ENCODE measurements around the gene MICOS13. TPM values are rescaled to one million over a fixed set of nuclear protein-coding genes. Genes with fewer than 3 reads are reported as not detected.

Gene MICOS13
- total and polyA plus RNA-seq, 2 donors (not counting 3 experiments of a cell fraction or from before 2014, with no cell fraction given): 55.3 to 86.1 TPM

DNA sequence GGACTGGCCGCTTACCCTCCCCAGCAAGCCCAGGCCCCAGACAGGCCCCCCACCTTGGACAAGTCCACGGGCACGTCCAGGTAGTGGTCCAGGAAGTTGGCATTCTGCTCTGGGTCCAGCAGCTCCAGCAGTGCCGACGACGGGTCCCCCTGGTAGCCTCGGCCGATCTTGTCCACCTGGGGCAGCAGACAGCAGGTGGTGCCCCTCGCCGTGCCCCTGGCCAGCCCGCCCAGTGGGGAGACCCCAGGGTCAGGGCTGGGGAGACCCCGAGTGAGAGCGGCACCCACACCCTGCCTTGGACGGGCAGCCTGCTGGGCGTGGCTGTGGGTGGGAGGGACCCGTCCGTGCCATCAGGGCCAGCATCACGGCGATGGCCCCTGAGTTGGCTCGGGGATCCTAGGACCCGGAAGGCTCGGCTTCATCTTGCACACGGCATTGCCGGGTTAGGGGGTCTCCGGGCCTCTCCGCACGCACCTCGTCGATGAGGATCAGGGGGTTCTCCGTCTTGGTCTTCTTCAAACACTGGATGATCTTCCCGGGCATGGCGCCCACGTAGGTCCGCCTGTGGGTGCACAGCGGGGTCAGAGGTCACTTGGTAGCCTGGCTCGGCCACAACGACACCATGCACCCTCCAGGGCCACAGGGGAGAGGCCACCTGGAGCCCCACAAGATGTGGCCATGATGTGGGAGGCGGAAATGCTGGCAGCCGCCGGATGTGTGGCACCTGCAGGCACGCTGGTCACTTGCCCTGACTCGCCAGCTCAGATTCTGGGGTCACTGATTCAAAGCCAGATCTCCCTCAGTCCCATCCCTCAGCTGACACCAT, 16.1 kb upstream of the MICOS13 start:
- no peak for FAIRE-seq
- peaks cover 39% of the 10 kb centered on the region for H3K79me2 ChIP-seq (ENCODE audit: control insufficient read depth, insufficient read depth, low read length)

GRCh38 chr19:5695649-5696195, 15.4 kb upstream of the MICOS13 start:
- DNase-seq (ENCODE audit: low read depth, low spot score) (no peak), FAIRE-seq (no peak)
- Histone ChIP-seq H2AFZ (ENCODE audit: low read depth, low read length) (no peak overlapping the region), H3K36me3 (ENCODE audit: control insufficient read depth in 2 of 2, extremely low read depth in 1 of 2, insufficient read depth in 2 of 2, low read length in 2 of 2) (peaks cover 11 to 51% of the 10 kb centered on the region in 2 experiments), H3K9me1 (replicated peaks; ENCODE audit: control insufficient read depth, extremely low read depth, insufficient read depth, low read length) (no peaks in the 10 kb centered on the region), H3K9me3 (replicated peaks; ENCODE audit: control insufficient read depth, insufficient read depth, low read length) (no peaks in the 10 kb centered on the region), H3K4me1 (ENCODE audit: control insufficient read depth, extremely low read depth, insufficient read depth, low read length) (peaks cover 8% of the 10 kb centered on the region), H3K27me3 (ENCODE audit: control insufficient read depth in 2 of 2, insufficient read depth in 2 of 2, low read length in 2 of 2) (no peaks in the 10 kb centered on the region), H3K4me2 (ENCODE audit: insufficient read depth, low read length) (no peak overlapping the region), H3K27ac (ENCODE audit: insufficient read depth, low read depth, low read length) (no peak overlapping the region), H3K9ac (replicated peaks; ENCODE audit: extremely low read depth, insufficient read depth, low read length) (no peak overlapping the region), H3K79me2 (ENCODE audit: control insufficient read depth, insufficient read depth, low read length) (peaks cover 46% of the 10 kb centered on the region), H3K4me3 (replicated peaks in 1 of 3; ENCODE audit: insufficient read depth in 1 of 3, low read depth in 1 of 3, low read length in 3 of 3) (no peak overlapping the region), H4K20me1 (replicated peaks; ENCODE audit: control insufficient read depth, extremely low read depth, insufficient read depth, low read length) (no peaks in the 10 kb centered on the region)
- intact Hi-C loops (cut with micrococcal nuclease) (no loop called here), dilution Hi-C loops (cut with MboI; ENCODE audit: extremely low pct_ligation_motif_present, low sequenced_read_pairs) (no loop called here)
- BruUV-seq (replicated peaks): no TSS peak
- ChIA-PET CTCF (interaction anchor here (1.1 kb wide), 1 partner anchor 9 kb away, joined by 4 read pairs; no protein-coding TSS in a partner anchor), POLR2A (interaction anchor here (1.0 kb wide), 1 partner anchor 9 kb away, joined by 5 read pairs; no protein-coding TSS in a partner anchor)
- TF ChIP-seq FOS (IDR thresholded peaks at IDR 0.05; ENCODE audit: borderline replicate concordance, insufficient read depth, low read length) (no peak), POLR2A (IDR thresholded peaks at IDR 0.05; ENCODE audit: low read depth, low read length) (peak; percentile 28)

More for the DNA sequence above, 16.1 kb upstream of the MICOS13 start:
- no peak for DNase-seq (ENCODE audit: low read depth, low spot score)
- Histone ChIP-seq H3K4me2 (ENCODE audit: insufficient read depth, low read length) (no peak overlapping the region), H3K36me3 (ENCODE audit: control insufficient read depth in 2 of 2, extremely low read depth in 1 of 2, insufficient read depth in 2 of 2, low read length in 2 of 2) (peaks cover 11 to 53% of the 10 kb centered on the region in 2 experiments), H3K9ac (replicated peaks; ENCODE audit: extremely low read depth, insufficient read depth, low read length) (no peak overlapping the region), H3K27me3 (ENCODE audit: control insufficient read depth in 2 of 2, insufficient read depth in 2 of 2, low read length in 2 of 2) (no peaks in the 10 kb centered on the region), H2AFZ (ENCODE audit: low read depth, low read length) (no peak overlapping the region), H3K4me1 (ENCODE audit: control insufficient read depth, extremely low read depth, insufficient read depth, low read length) (peaks cover 8% of the 10 kb centered on the region), H3K9me1 (replicated peaks; ENCODE audit: control insufficient read depth, extremely low read depth, insufficient read depth, low read length) (no peaks in the 10 kb centered on the region), H4K20me1 (replicated peaks; ENCODE audit: control insufficient read depth, extremely low read depth, insufficient read depth, low read length) (no peaks in the 10 kb centered on the region), H3K9me3 (replicated peaks; ENCODE audit: control insufficient read depth, insufficient read depth, low read length) (no peaks in the 10 kb centered on the region), H3K27ac (ENCODE audit: insufficient read depth, low read depth, low read length) (no peak overlapping the region), H3K4me3 (replicated peaks in 1 of 3; ENCODE audit: insufficient read depth in 1 of 3, low read depth in 1 of 3, low read length in 3 of 3) (no peak overlapping the region)
- CTCF ChIA-PET: interaction anchor here (1.1 kb wide), 1 partner anchor 9 kb away, joined by 4 read pairs; no protein-coding TSS in a partner anchor
- BruUV-seq (replicated peaks): no TSS peak
- dilution Hi-C loops (cut with MboI; ENCODE audit: extremely low pct_ligation_motif_present, low sequenced_read_pairs) (no loop called here), intact Hi-C loops (cut with micrococcal nuclease) (no loop called here)
- no peak for TF ChIP-seq GATA2 (IDR thresholded peaks at IDR 0.05; ENCODE audit: insufficient read depth, insufficient read length, low read depth, low read length)
- no peak for TF ChIP-seq FOS (IDR thresholded peaks at IDR 0.05; ENCODE audit: borderline replicate concordance, insufficient read depth, low read length)
- no peak for TF ChIP-seq POLR2A (IDR thresholded peaks at IDR 0.05; ENCODE audit: low read depth, low read length)
- peak; percentile 29 for TF ChIP-seq POLR2AphosphoS5 (IDR thresholded peaks at IDR 0.05; ENCODE audit: insufficient read depth, low read depth, low read length)
- TF ChIP-seq MYC (IDR thresholded peaks at IDR 0.05; ENCODE audit: low read depth, low read length): no peak
- POLR2A ChIA-PET: interaction anchor here (1.0 kb wide), 1 partner anchor 9 kb away, joined by 5 read pairs; no protein-coding TSS in a partner anchor
